Panc1 (cell line): ENCODE data around the gene SLC7A5.

Experiments used
- POLR2AphosphoS5 ChIP-seq: IDR thresholded peaks from 2 replicates; pipeline ENCODE4 v1.6.1; 2012; ENCODE audit warnings: mild to moderate bottlenecking, low read depth, low read length, moderate library complexity
- SIN3A ChIP-seq: IDR thresholded peaks from 2 replicates; pipeline ENCODE4 v1.6.1; 2012; ENCODE audit warnings: low read depth, mild to moderate bottlenecking, low read length, moderate library complexity, borderline replicate concordance; ENCODE audit not compliant: insufficient read depth
- TF ChIP-seq, protein P1 (sequence below): fragments of 450-650 bp; IDR thresholded peaks from 2 replicates; pipeline ENCODE4 v1.5.1; 2017; ENCODE audit warnings: mild to moderate bottlenecking

DNA sequence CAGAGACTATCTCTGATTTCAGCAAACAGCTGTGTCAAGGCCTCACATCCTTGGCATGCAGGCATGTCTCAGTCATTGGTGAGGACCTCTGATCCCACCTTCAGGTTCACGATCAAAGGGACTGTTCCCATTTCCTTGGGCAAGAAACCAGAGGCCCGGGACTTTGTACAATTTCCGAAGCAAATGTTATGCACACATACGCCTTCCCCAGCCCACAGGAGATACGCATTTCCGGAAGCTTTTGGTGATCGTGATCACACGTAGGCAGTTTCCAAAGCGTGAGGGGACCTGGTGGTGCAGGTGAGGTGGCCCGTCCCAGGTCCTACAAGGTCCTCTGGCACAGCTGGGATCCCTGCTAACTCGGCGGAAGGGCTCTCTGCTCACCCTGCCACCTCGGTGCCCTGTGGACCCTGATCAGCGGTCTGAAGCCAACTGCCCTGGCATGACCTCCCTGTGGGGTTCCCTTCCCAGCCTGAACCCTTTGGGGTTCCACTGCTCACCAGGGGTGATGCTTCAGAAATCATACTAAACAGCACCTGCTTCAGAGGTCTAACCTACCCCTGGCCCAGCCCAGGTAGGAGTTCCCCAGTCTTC lies 74.7 kb downstream of the SLC7A5 start:
- no peak for TF ChIP-seq SIN3A
- TF ChIP-seq, protein P1, sequence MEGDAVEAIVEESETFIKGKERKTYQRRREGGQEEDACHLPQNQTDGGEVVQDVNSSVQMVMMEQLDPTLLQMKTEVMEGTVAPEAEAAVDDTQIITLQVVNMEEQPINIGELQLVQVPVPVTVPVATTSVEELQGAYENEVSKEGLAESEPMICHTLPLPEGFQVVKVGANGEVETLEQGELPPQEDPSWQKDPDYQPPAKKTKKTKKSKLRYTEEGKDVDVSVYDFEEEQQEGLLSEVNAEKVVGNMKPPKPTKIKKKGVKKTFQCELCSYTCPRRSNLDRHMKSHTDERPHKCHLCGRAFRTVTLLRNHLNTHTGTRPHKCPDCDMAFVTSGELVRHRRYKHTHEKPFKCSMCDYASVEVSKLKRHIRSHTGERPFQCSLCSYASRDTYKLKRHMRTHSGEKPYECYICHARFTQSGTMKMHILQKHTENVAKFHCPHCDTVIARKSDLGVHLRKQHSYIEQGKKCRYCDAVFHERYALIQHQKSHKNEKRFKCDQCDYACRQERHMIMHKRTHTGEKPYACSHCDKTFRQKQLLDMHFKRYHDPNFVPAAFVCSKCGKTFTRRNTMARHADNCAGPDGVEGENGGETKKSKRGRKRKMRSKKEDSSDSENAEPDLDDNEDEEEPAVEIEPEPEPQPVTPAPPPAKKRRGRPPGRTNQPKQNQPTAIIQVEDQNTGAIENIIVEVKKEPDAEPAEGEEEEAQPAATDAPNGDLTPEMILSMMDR = no peak
- no peak for TF ChIP-seq POLR2AphosphoS5
